GM21529 (cell line): Measurements from ENCODE around the gene C10orf143.

Experiments used
- ATAC-seq: cut with Tn5 transposase; IDR thresholded peaks from one replicate; pipeline ENCODE4 v1.9.1; 2021; ENCODE audit not compliant: unreplicated experiment

C10orf143 gene

DNA sequence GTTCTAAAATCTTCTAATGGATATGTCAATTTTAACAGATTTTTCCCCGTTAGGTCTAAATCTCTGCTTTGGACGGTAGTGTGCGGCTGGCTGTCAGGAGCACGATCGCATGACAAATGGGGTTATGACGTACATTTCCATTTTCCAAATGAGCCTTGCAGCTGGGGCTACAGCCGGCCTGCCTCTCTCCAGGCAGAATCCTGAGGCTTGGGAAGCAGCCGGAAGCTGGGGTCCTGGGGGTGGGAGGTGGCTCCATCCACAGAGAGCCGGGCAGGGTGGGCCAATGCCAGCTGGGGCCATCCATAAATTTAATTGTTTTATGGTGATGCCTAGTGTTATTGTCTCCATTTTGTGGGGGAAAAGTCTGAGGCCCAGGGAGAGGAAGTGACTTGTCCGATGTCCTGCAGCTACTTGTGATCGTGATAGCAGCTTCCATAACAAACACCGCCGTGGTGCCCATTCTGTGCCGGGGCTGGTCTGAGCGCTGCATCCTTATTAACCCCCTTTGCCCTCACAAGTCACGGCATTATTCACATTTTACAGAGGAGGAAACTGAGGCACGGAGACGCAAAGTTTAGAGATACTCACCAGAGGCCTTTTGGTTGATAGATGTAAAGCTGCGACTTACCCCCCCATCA is 93.5 kb downstream of the C10orf143 start:
- no peak for ATAC-seq

DNA sequence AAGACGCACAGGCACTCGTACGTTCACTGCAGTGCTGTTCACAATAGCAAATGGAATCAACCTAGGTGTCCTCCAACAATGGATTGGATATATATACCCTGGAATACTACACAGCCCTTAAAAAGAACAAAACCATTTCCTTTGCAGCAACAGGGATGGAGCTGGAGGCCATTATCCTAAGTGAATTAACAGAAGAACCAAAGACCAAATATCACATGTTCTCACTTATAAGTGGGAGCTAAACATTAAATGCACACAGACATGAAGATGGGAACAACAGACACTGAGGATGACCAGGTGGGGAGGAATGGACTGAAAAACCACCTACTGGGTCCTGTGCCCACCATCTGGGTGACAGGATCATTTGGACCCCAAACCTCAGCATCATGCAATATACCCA is 94.5 kb downstream of the C10orf143 start:
- ATAC-seq = no peak

DNA sequence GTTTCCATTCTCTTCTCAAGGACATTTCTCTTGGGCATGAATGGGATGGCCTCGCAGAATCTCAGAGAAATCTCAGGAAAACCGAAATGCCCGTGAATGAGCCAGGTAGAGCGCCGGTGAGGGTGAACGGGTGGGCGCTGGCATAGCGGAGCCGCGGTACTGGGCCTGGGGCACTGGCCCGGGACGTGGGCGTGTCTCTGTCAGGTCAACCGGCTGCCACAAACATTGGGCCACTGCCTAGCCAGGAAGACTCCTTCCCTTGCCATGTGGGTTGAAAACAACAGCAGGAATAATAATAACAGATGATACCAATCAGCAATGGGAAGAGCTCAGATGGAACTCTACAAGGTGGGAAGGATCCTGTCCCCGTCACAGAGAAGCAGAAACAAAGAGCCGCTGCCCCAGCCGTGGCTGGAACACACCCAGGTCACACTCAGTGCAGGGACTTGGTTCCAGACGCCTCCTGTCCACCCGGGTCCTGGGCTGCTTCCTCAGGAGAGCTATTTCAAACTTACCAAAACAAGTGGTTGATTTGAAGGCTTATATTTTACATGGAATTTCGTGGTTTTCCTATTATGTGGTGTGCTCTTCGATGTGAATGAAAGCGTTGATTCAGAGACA is 95.4 kb downstream of the C10orf143 start:
- no peak for ATAC-seq

DNA sequence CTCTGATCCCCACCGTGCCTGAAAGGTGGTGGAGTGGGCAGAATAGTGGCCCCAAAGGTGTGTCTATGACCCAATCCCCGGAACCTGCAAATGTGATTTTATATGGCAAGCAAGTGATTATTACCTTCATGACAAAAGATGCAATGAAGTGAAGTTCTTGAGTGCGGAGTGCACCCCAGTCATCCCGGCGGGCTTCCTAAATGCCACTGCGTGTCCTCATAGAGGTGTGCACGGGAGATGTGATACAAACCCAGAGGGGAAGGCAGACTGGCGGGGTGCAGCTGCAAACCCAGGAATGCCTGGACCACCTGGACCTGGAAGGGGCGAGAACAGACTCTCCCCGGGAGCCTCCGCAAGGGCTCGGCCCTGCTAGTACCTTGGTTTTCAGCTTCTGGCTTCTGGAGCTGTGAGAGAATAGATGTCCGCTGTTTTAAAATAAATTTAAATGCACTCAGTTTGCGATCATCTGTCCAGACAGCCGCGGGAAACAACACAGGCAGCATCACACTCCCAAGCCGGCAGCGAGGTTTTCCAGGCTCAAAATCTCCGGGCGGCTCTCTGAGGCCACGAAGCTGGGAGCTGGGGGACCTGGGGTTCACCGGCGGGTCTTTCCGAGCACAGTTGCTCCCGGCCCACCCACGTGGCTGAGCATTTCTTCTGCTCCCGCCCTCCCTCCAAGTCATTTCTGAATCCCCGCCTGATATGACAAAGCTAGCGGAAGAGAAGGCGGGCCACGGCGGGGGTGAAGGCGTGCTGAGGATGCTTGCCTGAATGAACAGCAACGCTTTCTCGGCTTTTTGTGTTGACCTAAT is 96.2 kb downstream of the C10orf143 start:
- no peak for ATAC-seq
